GM21737 (cell line): ENCODE data around the gene SPDYE18.
"Not testable (repeated sequence)": the region's sequence is repeated elsewhere in the genome, so short reads cannot be mapped to it uniquely, and the experiment has no call there.

Experiments used
- ATAC-seq: cut with Tn5 transposase; IDR thresholded peaks from one replicate; pipeline ENCODE4 v1.9.1; 2021; ENCODE audit warnings: mild to moderate bottlenecking, moderate library complexity; ENCODE audit not compliant: unreplicated experiment

SPDYE18 gene

DNA sequence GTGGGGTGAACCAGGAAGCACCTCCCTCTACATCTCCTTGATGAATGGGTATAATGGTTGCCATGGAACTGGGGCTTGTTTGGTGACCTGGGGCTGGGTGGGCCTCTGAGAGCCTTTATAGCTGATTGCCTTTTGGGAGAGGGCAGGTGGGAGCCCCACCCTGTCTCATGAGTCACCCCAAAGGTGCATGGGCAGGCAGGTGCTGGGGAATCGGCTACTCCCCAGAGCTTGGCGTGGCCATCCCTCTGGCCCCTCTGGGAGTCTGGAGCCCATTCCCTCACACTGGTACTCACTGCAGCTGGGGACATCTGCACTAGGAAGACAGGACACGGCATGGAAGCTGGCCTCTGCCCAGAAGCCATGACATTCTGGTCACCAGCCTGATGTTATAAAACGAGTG is at the start of gene SPDYE18:
Gene SPDYE18 (minus strand): TSS at position 2 of the 400 bp plus-strand sequence. CDS start 2,046 bp downstream, outside the sequence.
- ATAC-seq, result not testable (repeated sequence)

GRCh38 chr7:77108362-77108761 is 46.0 kb upstream of the SPDYE18 start:
- ATAC-seq, result not testable (repeated sequence)

- not testable (repeated sequence) for ATAC-seq
Measured at GRCh38 chr7:77107659-77108058, 45.3 kb upstream of the SPDYE18 start.

GRCh38 chr7:77105904-77106303 is 43.5 kb upstream of the SPDYE18 start:
- not testable (repeated sequence) for ATAC-seq

- not testable (repeated sequence) for ATAC-seq
Measured at GRCh38 chr7:77102671-77103070, 40.3 kb upstream of the SPDYE18 start.

DNA sequence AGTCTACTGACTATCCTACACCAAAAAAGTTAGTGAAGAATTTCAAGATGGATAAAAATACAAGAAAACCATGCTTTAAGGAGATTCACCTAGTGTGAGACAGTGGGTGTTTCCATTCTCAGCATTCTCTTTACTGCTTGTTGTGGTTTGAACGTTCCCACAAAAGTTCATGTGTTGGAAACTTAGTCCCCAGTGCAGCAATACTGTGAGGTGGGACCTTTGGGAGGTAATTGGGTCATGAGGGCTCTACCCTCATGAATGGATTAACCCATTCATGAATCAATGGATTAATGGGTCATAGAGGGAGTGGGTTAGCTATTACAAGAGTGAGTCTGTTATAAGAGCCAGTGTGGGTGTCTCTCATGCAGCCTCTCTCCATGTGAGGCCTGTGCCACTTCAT is 38.8 kb upstream of the SPDYE18 start:
- ATAC-seq, result not testable (repeated sequence)

GRCh38 chr7:77100501-77100900 is 38.1 kb upstream of the SPDYE18 start:
- not testable (repeated sequence) for ATAC-seq

DNA sequence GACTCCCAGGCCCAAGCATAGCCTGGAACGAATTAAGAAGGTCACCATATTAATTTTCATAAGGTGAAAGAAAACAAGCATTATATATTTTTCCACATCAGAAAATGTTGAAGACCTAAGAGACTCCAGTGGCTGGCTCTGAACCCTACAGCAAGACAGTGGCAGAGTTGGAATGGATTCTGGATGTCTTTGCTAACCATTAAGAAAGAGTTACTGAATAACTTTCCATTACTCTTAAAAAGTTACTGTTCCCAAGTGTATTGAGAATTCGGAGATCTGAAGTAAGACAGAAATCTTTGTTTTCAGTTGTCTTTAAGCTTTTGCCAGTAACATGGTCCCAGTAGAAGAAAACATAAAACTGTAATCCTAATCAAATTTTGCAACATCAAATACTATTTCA is 29.9 kb upstream of the SPDYE18 start:
- not testable (repeated sequence) for ATAC-seq

- not testable (repeated sequence) for ATAC-seq
Measured at GRCh38 chr7:77082192-77082591, 19.8 kb upstream of the SPDYE18 start.

DNA sequence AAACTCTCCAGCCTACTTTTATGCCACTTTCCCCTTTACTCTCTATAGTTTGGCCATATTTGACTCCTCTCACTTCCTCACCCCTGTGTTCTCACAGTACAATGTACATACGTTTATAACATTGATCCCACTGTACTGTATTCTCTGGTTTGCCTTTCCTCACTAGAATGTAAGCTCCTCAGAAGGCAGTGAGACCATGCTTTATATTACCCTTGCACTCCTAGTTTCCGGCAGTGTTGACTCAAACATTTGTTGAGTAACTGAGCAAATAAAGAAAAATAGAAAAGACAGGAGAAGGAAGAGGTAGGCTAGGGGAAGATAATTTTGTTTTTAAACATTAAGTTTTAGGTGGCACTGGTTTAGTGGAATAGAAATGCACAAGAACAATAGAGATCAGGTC is 17.9 kb upstream of the SPDYE18 start:
- ATAC-seq, result not testable (repeated sequence)

GRCh38 chr7:77079624-77080023 is 17.3 kb upstream of the SPDYE18 start:
- not testable (repeated sequence) for ATAC-seq

DNA sequence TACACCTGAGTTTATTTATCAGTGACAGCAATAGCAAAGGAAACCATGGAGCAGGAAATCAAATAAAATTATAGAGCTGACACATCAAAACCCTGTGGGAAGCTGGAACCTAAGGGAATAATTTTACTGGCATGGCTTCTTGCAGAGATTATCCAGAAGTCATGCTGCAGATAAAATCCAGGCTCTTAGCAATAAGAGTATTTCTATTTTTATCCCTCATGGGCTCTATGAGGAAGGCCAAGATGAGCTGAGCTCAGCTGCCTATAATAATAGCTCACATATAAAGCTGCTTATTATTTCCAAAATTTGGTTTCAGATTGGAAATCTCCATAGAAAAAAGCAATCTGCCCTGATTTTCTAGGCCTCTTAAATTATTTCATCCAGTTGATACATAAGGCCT is 16.8 kb upstream of the SPDYE18 start:
- ATAC-seq, result not testable (repeated sequence)

GRCh38 chr7:77077060-77077459 is 14.7 kb upstream of the SPDYE18 start:
- ATAC-seq, result not testable (repeated sequence)

- ATAC-seq, result not testable (repeated sequence)
Measured at GRCh38 chr7:77074786-77075396, 12.5 kb upstream of the SPDYE18 start.

DNA sequence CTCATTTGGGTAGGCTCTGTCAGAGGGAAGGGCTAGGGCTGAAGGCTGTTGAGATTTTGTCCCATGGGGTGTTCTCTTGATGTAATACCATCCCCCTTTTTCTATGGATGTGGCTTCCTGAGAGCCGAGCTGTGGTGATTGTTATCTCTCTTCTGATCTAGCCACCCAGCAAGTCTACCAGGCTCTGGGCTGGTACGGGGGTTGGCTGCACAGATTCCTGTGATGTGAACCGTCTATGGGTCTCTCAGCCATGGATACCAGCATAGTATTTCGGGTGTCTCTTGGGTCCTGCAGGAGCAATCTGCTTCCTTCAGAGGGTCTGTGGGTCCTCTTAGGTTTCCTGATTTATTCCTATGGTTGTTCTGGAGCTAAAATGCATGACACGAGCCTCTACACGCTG is 8.8 kb upstream of the SPDYE18 start:
- ATAC-seq, result not testable (repeated sequence)

- ATAC-seq, result not testable (repeated sequence)
Measured at GRCh38 chr7:77065869-77066268, 3.5 kb upstream of the SPDYE18 start.

DNA sequence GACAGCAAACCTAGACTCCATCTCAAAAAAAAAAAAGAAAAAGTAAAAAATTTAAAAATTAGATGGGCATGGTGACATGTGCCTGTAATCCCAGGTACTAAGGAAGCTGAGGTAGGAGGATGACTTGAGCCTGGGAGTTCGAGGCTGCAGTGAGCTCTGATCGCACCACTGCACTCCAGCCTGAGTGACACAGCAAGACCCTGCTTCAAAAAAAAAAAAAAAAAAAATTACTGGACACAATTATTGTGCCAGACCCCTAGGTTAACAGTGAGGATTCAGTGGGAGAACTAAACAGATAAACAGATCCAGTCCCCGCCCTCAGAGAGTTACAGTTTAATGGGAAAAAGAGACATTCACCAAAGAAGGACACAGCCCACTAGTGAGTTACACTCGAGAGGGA is 1.4 kb upstream of the SPDYE18 start:
- ATAC-seq, result not testable (repeated sequence)

- not testable (repeated sequence) for ATAC-seq
Measured at GRCh38 chr7:77032261-77032660, 30.1 kb downstream of the SPDYE18 start, which contains the start of gene SPDYE17. TSS of gene SPDYE17 (minus strand) at chr7:77032361. CDS start at chr7:77030570, 1,791 bp downstream.

- not testable (repeated sequence) for ATAC-seq
Measured at GRCh38 chr7:77026349-77026748, 36.0 kb downstream of the SPDYE18 start.

- not testable (repeated sequence) for ATAC-seq
Measured at GRCh38 chr7:77010074-77010680, 52.2 kb downstream of the SPDYE18 start.

DNA sequence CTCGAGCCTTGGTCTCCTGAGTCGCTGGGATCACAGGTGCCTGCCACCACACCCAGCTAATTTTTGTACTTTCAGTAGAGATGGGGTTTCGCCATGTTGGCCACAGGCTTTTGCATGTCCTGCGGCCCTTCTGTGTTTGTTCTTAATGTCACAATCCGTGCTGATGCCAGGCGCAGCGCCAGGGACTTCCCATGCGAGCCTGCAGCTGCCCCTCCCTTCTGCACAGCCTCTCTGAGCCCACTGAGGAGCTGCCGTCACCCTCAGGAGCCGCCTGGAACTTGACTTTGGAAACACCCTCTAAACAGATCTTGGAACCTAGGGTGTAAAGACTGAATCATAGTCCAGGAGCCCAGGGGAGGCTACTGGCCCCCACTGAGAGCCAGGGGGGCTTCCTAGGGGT is 54.4 kb downstream of the SPDYE18 start:
- not testable (repeated sequence) for ATAC-seq
